Large intestine (tissue), 3 donors: ENCODE results near the gene CES4A. TPM values are rescaled to one million over a fixed set of nuclear protein-coding genes. Genes with fewer than 3 reads are reported as not detected.
A peak's percentile ranks its signal among the peaks of the same experiment; 100 is the strongest.
"Not testable (repeated sequence)": the region's sequence is repeated elsewhere in the genome, so short reads cannot be mapped to it uniquely, and the experiment has no call there.

Experiments
- DNase-seq, 2 donors: peaks; one replicate each; pipeline versions ENCODE4 v3.0.0 to v3.0.0-alpha.2; 2013
- H3K27ac ChIP-seq: one replicate; pipeline ENCODE4 v1.5.1; 2013; ENCODE audit warnings: low read length
- H3K27me3 ChIP-seq: 2 replicates; pipeline ENCODE4 v1.6.1; 2013; ENCODE audit warnings: low read length; ENCODE audit not compliant: control insufficient read depth, insufficient read depth
- H3K36me3 ChIP-seq: 2 replicates; pipeline ENCODE4 v1.6.1; 2013; ENCODE audit warnings: low read length; ENCODE audit not compliant: control insufficient read depth, insufficient read depth
- H3K4me1 ChIP-seq: one replicate; pipeline ENCODE4 v1.6.1; 2013; ENCODE audit warnings: low read length; ENCODE audit not compliant: control insufficient read depth, insufficient read depth
- H3K4me3 ChIP-seq: one replicate; pipeline ENCODE4 v1.5.1; 2013; ENCODE audit warnings: low read length
- H3K9me3 ChIP-seq: one replicate; pipeline ENCODE4 v1.6.1; 2013; ENCODE audit warnings: mild to moderate bottlenecking, low read depth, low read length, moderate library complexity; ENCODE audit not compliant: control insufficient read depth
- WGBS: methylation state at CpG from one replicate; pipeline ENCODE4 v1.1.5; 2013; ENCODE audit warnings: low lambda C conversion rate; ENCODE audit not compliant: insufficient coverage; 5-methylcytosine and 5-hydroxymethylcytosine counted together
- polyA plus RNA-seq: library from polyadenylated mRNA; unstranded; fragments of 120-200 nt; gene quantifications from one replicate; pipeline ENCODE4 v1.2.1, GENCODE V29; 2013

The CES4A gene
- polyA plus RNA-seq, 1 donor: 23.5 TPM

DNA sequence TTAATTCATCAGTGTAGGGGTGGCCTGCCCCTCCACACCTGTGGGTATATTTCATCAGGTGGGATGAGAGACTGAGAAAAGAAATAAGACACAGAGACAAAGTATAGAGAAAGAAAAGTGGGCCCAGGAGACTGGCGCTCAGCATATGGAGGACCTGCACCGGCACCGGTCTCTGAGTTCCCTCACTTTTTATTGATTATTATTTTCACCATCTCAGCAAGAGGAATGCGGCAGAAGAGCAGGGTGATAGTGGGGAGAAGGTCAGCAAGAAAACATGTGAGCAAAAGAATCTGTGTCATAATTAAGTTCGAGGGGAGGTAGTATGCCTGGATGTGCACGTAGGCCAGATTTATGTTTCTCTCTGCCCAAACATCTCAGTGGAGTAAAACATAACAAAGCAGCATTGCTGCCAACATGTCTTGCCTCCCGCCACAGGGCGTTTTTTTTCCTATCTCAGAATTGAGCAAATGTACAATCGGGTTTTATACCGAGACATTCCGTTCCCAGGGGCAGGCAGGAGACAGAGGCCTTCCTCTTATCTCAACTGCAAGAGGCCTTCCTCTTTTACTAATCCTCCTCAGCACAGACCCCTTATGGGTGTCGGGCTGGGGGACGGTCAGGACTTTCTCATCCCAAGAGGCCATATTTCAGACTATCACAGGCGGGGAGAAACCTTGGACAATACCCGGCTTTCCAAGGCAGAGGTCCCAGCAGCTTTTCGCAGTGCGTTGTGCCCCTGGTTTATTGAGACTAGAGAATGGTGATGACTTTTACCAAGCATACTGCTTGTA lies 32.8 kb upstream of the CES4A start:
- WGBS: 28% methylated on average over 2 of the region's 17 CpGs
- not testable (repeated sequence) for H3K4me3 ChIP-seq, H3K36me3 ChIP-seq, H3K9me3 ChIP-seq, H3K27me3 ChIP-seq
- Histone ChIP-seq H3K27ac (peak overlapping the region; percentile 61), H3K4me1 (peaks cover 44% of the 10 kb centered on the region)
- DNase-seq: peak in 1 of 2 donors; percentile 58

DNA sequence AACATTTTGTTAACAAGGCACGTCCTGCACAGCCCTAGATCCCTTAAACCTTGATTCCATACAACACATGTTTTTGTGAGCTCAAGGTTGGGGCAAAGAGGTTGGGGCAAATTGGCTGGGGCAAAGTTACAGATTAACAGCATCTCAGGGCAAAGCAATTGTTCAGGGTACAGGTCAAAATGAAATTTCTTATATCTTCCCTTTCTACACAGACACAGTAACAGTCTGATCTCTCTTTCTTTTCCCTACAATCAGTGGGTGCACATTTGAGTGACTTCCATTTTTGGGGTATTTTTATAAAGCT lies 32.3 kb upstream of the CES4A start:
- H3K9me3 ChIP-seq, H3K36me3 ChIP-seq, DNase-seq, H3K27me3 ChIP-seq, H3K4me3 ChIP-seq: not testable (repeated sequence)
- Histone ChIP-seq H3K27ac (peak overlapping the region; percentile 61), H3K4me1 (peaks cover 45% of the 10 kb centered on the region)
- no CpG with 5 or more reads among the region's 1 CpG for WGBS

DNA sequence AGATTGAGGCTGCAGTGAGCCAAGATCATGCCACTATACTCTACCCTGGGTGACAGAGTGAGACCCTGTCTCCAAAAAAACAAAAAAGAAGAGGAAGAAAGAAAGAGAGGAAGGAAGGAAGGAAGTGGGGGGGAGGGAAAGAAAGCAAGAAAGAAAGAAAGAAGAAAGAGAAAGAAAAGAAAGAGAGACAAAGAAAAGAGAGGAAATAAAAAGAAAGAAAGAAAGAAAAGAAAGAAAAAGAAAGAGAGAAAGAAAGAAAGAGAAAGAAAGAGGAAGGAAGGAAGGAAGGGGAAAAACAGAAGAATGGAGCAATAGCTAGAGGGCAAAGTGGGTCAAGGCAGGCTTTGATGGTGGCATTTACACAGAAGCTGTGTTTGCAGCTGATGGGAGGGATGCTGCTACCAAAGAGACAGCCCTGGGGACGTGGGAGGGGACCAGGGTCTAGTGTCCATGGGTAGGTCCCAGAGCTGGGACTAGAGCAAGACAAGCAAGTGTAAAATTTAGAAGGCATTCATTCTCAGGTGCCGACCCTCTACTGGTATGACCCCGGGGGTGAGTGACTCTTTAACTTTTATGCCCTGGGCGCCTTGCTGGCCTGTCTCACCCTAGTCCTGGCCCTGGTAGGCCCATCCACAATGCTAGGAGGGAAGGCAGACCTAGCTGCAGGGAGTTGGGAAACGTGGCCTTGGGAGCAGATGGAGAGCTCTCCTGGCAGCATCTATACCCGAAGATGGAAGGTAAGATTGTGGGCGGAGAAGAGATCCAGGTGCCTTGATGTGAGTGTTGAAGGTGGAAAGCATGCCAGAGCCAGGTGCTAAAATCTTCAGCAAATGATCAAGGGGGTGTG lies 29.3 kb upstream of the CES4A start:
- Histone ChIP-seq H3K4me1 (peaks cover 37% of the 10 kb centered on the region), H3K36me3 (peaks cover 2% of the 10 kb centered on the region), H3K9me3 (no peaks in the 10 kb centered on the region), H3K4me3 (no peak overlapping the region), H3K27ac (no peak overlapping the region), H3K27me3 (no peaks in the 10 kb centered on the region)
- WGBS: 60% methylated on average over 1 of the region's 7 CpGs
- no peak for DNase-seq

DNA sequence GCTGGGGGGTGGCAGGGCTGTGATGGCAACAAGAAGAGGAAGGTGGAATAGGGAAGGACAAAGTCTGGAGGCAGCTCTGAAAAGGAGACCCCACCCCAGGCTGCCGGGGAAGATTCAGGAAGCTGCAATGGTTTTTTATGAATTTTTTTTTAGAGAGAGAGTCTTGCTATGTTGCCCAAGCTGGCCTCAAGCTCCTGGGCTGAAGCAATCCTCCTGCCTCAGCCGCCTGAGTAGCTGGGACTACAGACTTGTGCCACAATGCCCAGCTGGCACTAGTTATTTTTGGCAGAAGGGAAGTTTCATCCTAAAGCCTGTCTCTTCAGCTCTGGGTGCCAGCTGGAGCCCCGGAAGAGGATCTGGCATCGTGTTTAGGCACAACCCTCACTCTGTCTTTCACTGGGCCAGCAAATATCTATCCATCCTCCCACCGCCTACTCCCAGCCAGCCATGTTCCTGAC lies 28.7 kb upstream of the CES4A start:
- Histone ChIP-seq H3K27me3 (no peaks in the 10 kb centered on the region), H3K4me1 (peaks cover 32% of the 10 kb centered on the region), H3K4me3 (no peak overlapping the region), H3K27ac (no peak overlapping the region), H3K9me3 (no peaks in the 10 kb centered on the region), H3K36me3 (peaks cover 2% of the 10 kb centered on the region)
- WGBS: no CpG with 5 or more reads among the region's 5 CpGs
- DNase-seq: no peak

DNA sequence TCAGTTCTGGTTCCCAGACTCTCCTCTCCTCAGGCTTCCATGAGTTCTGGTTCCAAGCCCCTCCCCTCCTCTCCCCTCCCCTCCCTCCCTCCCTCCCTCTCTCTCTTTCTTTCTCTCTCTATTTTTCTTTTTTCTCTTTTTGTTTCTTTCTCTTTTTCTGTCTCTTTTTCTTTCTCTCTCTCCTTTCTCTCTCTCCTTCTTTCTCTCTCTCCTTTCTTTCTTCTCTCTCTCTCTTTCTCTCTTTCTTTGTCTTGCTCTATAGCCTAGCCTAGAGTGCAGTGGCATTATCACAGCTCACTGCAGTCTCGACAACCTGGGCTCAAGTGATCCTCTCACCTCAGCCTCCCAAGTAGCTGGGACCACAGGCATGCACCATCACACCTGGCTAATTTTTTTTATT lies 28.1 kb upstream of the CES4A start:
- Histone ChIP-seq H3K4me1 (peaks cover 27% of the 10 kb centered on the region), H3K27me3 (no peaks in the 10 kb centered on the region)

DNA sequence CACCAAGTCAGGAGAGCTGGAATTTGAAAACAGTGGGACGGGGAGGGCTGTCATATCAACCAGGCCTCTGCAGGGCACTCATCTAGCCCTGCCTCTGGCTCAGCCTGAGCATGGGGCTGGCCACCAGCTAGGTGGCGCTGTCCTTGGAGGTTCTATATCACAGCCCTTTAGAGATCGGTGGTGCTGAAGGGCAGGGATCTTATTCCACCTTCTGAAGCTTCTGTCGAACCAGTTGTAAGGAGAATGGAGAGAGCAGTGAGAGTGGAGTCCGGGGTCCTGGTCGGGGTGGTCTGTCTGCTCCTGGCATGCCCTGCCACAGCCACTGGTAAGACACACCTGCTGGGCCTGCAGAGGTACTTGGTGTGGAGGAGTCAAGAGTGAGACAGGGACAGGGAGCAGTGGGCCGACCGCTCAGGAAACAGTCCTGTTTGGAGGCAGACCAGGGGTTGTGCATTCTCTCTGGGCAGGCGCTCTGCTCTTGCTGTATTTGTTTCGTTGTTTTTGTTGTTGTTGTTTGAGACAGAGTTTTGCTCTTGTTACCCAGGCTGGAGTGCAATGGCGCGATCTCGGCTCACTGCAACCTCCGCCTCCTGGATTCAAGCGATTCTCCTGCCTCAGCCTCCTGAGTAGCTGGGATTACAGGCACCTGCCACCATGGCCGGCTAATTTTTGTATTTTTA lies 27.2 kb upstream of the CES4A start, which contains the start of gene CES3:
TSS of gene CES3 (plus strand) at position 202 of the 680 bp plus-strand sequence. CDS start at position 244, 42 bp downstream.
- no CpG with 5 or more reads among the region's 16 CpGs for WGBS
- Histone ChIP-seq H3K27ac (no peak within 1 kb of the TSS), H3K4me3 (peak within 1 kb of the TSS; percentile 14), H3K9me3 (no peaks in the 10 kb centered on the region), H3K36me3 (peaks cover 2% of the 10 kb centered on the region), H3K4me1 (peaks cover 23% of the 10 kb centered on the region), H3K27me3 (no peaks in the 10 kb centered on the region)
- peak; percentile 78 to 84 for DNase-seq

More for the DNA sequence above, 28.1 kb upstream of the CES4A start:
- Histone ChIP-seq H3K9me3 (no peaks in the 10 kb centered on the region), H3K4me3 (no peak overlapping the region), H3K27ac (no peak overlapping the region), H3K36me3 (peaks cover 2% of the 10 kb centered on the region)
- WGBS: no CpG with 5 or more reads among the region's 1 CpG
- DNase-seq: no peak

DNA sequence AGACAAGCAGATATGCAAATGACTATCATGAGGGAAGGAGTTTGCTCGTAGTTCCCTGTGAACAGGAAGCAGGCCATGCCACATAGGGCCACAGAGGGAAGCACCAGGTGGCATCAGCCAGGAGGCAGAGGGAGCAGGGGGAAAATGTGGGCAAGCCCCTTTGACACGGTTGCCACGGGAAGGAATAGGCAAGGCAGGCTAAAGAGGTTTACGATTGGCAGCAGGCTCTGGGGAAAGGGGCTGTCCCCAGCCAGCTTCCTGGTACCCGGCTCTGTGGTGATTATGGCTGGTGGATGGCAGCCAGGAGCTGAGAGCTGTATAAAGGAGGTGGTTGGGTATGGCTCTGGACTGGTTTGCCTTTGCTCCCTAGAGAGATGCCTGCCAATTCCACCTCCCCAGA lies 26.5 kb upstream of the CES4A start:
- WGBS: no CpG with 5 or more reads among the region's 5 CpGs
- no peaks in the 10 kb centered on the region for H3K9me3 ChIP-seq
- no peaks in the 10 kb centered on the region for H3K27me3 ChIP-seq
- DNase-seq: no peak
- H3K4me3 ChIP-seq: no peak overlapping the region
- H3K27ac ChIP-seq: no peak overlapping the region
- peaks cover 17% of the 10 kb centered on the region for H3K4me1 ChIP-seq
- H3K36me3 ChIP-seq: peaks cover 2% of the 10 kb centered on the region

DNA sequence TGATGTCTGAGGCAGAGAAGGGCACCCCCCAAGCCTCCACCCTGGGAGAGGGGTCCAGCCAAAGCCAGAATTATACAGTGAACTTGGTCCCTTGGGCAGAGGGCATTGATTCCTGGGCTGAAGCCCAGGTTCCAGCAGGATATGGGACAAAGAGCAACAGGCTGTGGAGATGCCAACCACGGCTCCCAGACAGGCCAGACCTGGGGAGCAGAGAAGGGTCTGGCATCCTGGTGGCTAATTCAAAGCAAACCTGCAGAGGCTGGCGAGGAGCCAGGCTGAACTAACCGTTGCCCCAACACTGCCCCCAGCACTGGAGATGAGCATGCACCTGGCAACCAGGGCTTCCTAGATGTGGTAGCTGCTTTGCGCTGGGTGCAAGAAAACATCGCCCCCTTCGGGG lies 24.3 kb upstream of the CES4A start:
- Histone ChIP-seq H3K4me3 (no peak overlapping the region), H3K9me3 (no peaks in the 10 kb centered on the region), H3K27me3 (no peaks in the 10 kb centered on the region), H3K27ac (no peak overlapping the region), H3K36me3 (peaks cover 2% of the 10 kb centered on the region), H3K4me1 (peaks cover 11% of the 10 kb centered on the region)
- no CpG with 5 or more reads among the region's 6 CpGs for WGBS
- DNase-seq: no peak

DNA sequence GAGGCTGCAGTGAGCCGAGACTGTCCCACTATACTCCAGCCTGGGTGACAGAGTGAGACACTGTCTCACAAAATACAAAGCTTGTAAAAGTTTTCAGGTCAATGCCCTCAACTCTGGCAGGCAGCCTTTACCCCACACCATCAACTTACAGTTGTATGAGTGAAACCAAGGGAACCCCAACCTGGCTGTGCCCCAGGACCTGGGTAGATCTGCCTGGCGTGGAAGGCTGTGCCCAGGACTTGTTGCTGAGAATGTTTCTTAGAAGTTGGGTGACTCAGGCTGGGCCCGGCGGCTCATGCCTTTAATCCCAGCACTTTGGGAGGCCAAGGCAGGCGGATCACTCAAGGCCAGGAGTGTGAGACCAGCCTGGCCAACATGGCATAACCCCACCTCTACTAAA lies 19.5 kb upstream of the CES4A start:
- H3K36me3 ChIP-seq: peaks cover 8% of the 10 kb centered on the region
- no CpG with 5 or more reads among the region's 5 CpGs for WGBS
- no peaks in the 10 kb centered on the region for H3K27me3 ChIP-seq
- H3K4me3 ChIP-seq: no peak overlapping the region
- H3K4me1 ChIP-seq: no peaks in the 10 kb centered on the region
- H3K27ac ChIP-seq: no peak overlapping the region
- no peak for DNase-seq
- no peaks in the 10 kb centered on the region for H3K9me3 ChIP-seq
